Measurements from ENCODE around the gene CDKN2AIP.

DNA sequence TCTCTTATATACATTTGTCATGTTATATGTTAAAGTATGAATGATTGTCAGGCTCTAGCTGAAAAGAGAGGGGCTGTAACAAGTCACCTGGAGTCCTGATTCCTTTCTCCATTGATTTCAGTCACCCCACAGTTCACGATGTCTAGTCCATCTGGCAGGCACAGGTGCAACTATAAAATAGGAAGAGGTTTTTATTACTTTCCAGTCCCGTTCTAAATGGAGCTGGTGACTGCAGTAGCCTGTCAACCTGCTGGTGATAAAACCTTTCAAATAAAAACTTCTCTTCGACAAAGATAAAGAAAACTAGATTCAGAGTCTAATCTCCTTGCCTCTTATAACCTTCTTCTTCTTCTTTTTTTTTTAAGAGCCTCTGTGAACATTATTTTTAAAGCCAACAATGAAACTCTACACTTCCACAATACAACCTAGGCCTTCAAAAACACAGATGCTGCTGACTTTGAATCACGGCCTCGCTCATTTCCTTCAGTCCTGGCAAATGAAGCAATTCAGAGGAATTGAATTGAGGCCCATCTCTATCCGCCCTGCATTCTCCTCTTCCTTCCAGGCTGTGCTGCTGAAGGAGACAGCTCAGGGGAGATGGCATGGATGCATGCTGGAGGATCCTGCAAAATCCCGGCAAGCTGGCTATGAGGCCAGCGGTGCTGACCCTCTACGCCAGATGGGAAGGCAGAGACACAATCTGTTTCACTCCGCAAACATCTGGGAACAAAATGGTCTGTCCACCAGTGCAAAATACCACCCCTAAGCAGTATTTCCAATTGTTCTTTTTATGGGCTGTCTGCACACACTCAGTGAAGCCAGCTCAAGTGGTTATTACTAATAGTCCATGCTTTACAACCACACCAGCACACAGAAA lies 27.3 kb upstream of the CDKN2AIP start:
- TF ChIP-seq, protein P1, sequence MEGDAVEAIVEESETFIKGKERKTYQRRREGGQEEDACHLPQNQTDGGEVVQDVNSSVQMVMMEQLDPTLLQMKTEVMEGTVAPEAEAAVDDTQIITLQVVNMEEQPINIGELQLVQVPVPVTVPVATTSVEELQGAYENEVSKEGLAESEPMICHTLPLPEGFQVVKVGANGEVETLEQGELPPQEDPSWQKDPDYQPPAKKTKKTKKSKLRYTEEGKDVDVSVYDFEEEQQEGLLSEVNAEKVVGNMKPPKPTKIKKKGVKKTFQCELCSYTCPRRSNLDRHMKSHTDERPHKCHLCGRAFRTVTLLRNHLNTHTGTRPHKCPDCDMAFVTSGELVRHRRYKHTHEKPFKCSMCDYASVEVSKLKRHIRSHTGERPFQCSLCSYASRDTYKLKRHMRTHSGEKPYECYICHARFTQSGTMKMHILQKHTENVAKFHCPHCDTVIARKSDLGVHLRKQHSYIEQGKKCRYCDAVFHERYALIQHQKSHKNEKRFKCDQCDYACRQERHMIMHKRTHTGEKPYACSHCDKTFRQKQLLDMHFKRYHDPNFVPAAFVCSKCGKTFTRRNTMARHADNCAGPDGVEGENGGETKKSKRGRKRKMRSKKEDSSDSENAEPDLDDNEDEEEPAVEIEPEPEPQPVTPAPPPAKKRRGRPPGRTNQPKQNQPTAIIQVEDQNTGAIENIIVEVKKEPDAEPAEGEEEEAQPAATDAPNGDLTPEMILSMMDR (IDR thresholded peaks at IDR 0.05) = no peak
- no peak for TF ChIP-seq POLR2A (IDR thresholded peaks at IDR 0.05)
- no peak for TF ChIP-seq POLR2AphosphoS5 (IDR thresholded peaks at IDR 0.05)
- TF ChIP-seq EP300 (IDR thresholded peaks at IDR 0.05) = no peak

All from stomach (tissue), 4 donors.